Measurements from ENCODE around the gene HUS1B. TPM values are rescaled to one million over a fixed set of nuclear protein-coding genes. Genes with fewer than 3 reads are reported as not detected.

HUS1B gene
- total RNA-seq, 2 experiments from 2014 or later = 2.2 to 3.1 TPM

DNA sequence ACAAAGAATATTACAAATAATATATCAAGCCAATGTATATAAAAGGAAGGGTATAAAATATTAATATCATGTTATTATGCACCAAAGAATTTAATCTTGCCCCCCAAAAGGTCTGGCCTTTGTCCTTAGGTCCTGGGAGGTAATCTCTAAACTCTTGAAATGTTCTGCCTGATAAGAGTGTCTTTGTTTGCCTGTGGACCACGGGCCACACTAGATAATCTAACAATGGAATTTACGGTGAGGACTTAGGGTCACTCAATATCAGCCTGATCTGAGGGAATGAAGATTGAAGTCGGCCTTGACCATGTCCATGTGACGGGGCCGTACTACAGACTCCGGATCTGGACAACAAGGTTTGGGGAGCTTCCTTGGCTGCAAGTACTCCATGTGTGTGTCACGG lies 42.9 kb downstream of the HUS1B start:
- ATAC-seq (ENCODE audit: poor library complexity) (no peak), DNase-seq (no peak)
- intact Hi-C loops (cut with DNase I, micrococcal nuclease) = no loop called here
- POLR2A ChIA-PET = no interaction called here
- no peak overlapping the region for H3K4me3 ChIP-seq (ENCODE audit: low read length)
- H3K27ac ChIP-seq (ENCODE audit: low read depth in 1 of 2, low read length in 2 of 2) = no peak overlapping the region
- peaks cover 47% of the 10 kb centered on the region for H3K36me3 ChIP-seq (ENCODE audit: insufficient read depth, low read length)
- Mint-ChIP-seq H3K27ac (no peak overlapping the region), H3K9me3 (no peaks in the 10 kb centered on the region), H3K4me1 (ENCODE audit: low read depth) (no peaks in the 10 kb centered on the region), H3K36me3 (ENCODE audit: low read depth) (peaks cover 79% of the 10 kb centered on the region), H3K4me3 (no peak overlapping the region), H3K27me3 (no peaks in the 10 kb centered on the region)
- TF ChIP-seq CTCF (IDR thresholded peaks at IDR 0.05) = no peak
- H3K27me3 ChIP-seq (ENCODE audit: control insufficient read depth in 1 of 2, insufficient read depth in 2 of 2, low read length in 2 of 2) = no peaks in the 10 kb centered on the region
- H3K9me3 ChIP-seq (ENCODE audit: control insufficient read depth in 1 of 2, insufficient read depth in 1 of 2, low read length in 2 of 2) = no peaks in the 10 kb centered on the region
- CTCF ChIA-PET = no interaction called here
- H3K4me1 ChIP-seq (ENCODE audit: insufficient read depth, low read length) = no peaks in the 10 kb centered on the region

- Histone ChIP-seq H3K27me3 (ENCODE audit: control insufficient read depth in 1 of 2, insufficient read depth in 2 of 2, low read length in 2 of 2) (no peaks in the 10 kb centered on the region), H3K9me3 (ENCODE audit: control insufficient read depth in 1 of 2, insufficient read depth in 1 of 2, low read length in 2 of 2) (no peaks in the 10 kb centered on the region), H3K4me3 (ENCODE audit: low read length) (no peak overlapping the region), H3K4me1 (ENCODE audit: insufficient read depth, low read length) (no peaks in the 10 kb centered on the region), H3K27ac (ENCODE audit: low read depth in 1 of 2, low read length in 2 of 2) (no peak overlapping the region), H3K36me3 (ENCODE audit: insufficient read depth, low read length) (peaks cover 44% of the 10 kb centered on the region)
- Mint-ChIP-seq H3K9me3 (no peaks in the 10 kb centered on the region), H3K4me1 (ENCODE audit: low read depth) (no peaks in the 10 kb centered on the region), H3K27me3 (no peaks in the 10 kb centered on the region), H3K36me3 (ENCODE audit: low read depth) (peaks cover 80% of the 10 kb centered on the region), H3K4me3 (no peak overlapping the region), H3K27ac (no peak overlapping the region)
- POLR2A ChIA-PET = no interaction called here
- no peak for DNase-seq
- intact Hi-C loops (cut with DNase I, micrococcal nuclease) = loop anchor here in 1 of 2 experiments (1.0 kb wide), 1 partner anchor 15 kb away; no protein-coding TSS in a partner anchor
- ATAC-seq (ENCODE audit: poor library complexity) = no peak
- no peak for TF ChIP-seq CTCF (IDR thresholded peaks at IDR 0.05)
- CTCF ChIA-PET = no interaction called here
Measured at GRCh38 chr6:611928-612327, 45.0 kb downstream of the HUS1B start.

GRCh38 chr6:610882-611281 lies 46.0 kb downstream of the HUS1B start:
- Histone ChIP-seq H3K9me3 (ENCODE audit: control insufficient read depth in 1 of 2, insufficient read depth in 1 of 2, low read length in 2 of 2) (no peaks in the 10 kb centered on the region), H3K4me1 (ENCODE audit: insufficient read depth, low read length) (no peaks in the 10 kb centered on the region), H3K27me3 (ENCODE audit: control insufficient read depth in 1 of 2, insufficient read depth in 2 of 2, low read length in 2 of 2) (no peaks in the 10 kb centered on the region), H3K27ac (ENCODE audit: low read depth in 1 of 2, low read length in 2 of 2) (no peak overlapping the region), H3K36me3 (ENCODE audit: insufficient read depth, low read length) (peaks cover 49% of the 10 kb centered on the region), H3K4me3 (ENCODE audit: low read length) (no peak overlapping the region)
- no peaks in the 10 kb centered on the region for H3K4me1 Mint-ChIP-seq (ENCODE audit: low read depth)
- intact Hi-C loops (cut with DNase I, micrococcal nuclease) = loop anchor here in 1 of 2 experiments (1.0 kb wide), 1 partner anchor 16 kb away; no protein-coding TSS in a partner anchor
- DNase-seq (no peak), ATAC-seq (ENCODE audit: poor library complexity) (no peak)
- no peak for TF ChIP-seq CTCF (IDR thresholded peaks at IDR 0.05)
- no peaks in the 10 kb centered on the region for H3K27me3 Mint-ChIP-seq
- CTCF ChIA-PET = no interaction called here
- H3K9me3 Mint-ChIP-seq = no peaks in the 10 kb centered on the region
- H3K36me3 Mint-ChIP-seq (ENCODE audit: low read depth) = peaks cover 87% of the 10 kb centered on the region
- H3K4me3 Mint-ChIP-seq = no peak overlapping the region
- H3K27ac Mint-ChIP-seq = no peak overlapping the region
- POLR2A ChIA-PET = no interaction called here

All from CD4-positive, alpha-beta T cell (primary cell).